HG03060 (cell line): Measurements from ENCODE around the gene ITGBL1.

ENCODE experiments used
- ATAC-seq: cut with Tn5 transposase; IDR thresholded peaks from one replicate; pipeline ENCODE4 v1.9.1; 2021; ENCODE audit warnings: low read depth, moderate number of reproducible peaks; ENCODE audit not compliant: unreplicated experiment

ITGBL1 gene

GRCh38 chr13:101554420-101555125, 102.1 kb downstream of the ITGBL1 start:
- ATAC-seq: no peak

- no peak for ATAC-seq
These were observed 103.1 kb downstream of the ITGBL1 start for GRCh38 chr13:101555610-101556009.

- no peak for ATAC-seq
These were observed 104.2 kb downstream of the ITGBL1 start for GRCh38 chr13:101556676-101557123.

GRCh38 chr13:101565317-101565716, 112.8 kb downstream of the ITGBL1 start:
- ATAC-seq: no peak

GRCh38 chr13:101567841-101568240, 115.4 kb downstream of the ITGBL1 start:
- no peak for ATAC-seq

- no peak for ATAC-seq
These were observed 117.3 kb downstream of the ITGBL1 start for GRCh38 chr13:101569807-101570206.

- ATAC-seq: no peak
These were observed 117.9 kb downstream of the ITGBL1 start for GRCh38 chr13:101570410-101570809.

GRCh38 chr13:101572456-101572855, 120.0 kb downstream of the ITGBL1 start:
- no peak for ATAC-seq

GRCh38 chr13:101575581-101575980, 123.1 kb downstream of the ITGBL1 start:
- ATAC-seq: no peak

GRCh38 chr13:101576455-101576854, 124.0 kb downstream of the ITGBL1 start:
- no peak for ATAC-seq

GRCh38 chr13:101576977-101577376, 124.5 kb downstream of the ITGBL1 start:
- no peak for ATAC-seq

- no peak for ATAC-seq
These were observed 126.9 kb downstream of the ITGBL1 start for GRCh38 chr13:101579281-101579802.

- ATAC-seq: no peak
These were observed 131.9 kb downstream of the ITGBL1 start for GRCh38 chr13:101584331-101584730.

GRCh38 chr13:101590479-101590878, 138.0 kb downstream of the ITGBL1 start:
- no peak for ATAC-seq

- no peak for ATAC-seq
These were observed 142.5 kb downstream of the ITGBL1 start for GRCh38 chr13:101594936-101595335.

- no peak for ATAC-seq
These were observed 144.3 kb downstream of the ITGBL1 start for GRCh38 chr13:101596803-101597202.

GRCh38 chr13:101611491-101612475, 159.3 kb downstream of the ITGBL1 start:
- ATAC-seq: no peak

- ATAC-seq: no peak
These were observed 160.3 kb downstream of the ITGBL1 start for GRCh38 chr13:101612735-101613134.

- ATAC-seq: no peak
These were observed 162.0 kb downstream of the ITGBL1 start for GRCh38 chr13:101614491-101614890.

GRCh38 chr13:101618440-101619187, 166.1 kb downstream of the ITGBL1 start:
- peak; percentile 69 for ATAC-seq
